SK-N-SH (cell line): ENCODE results near the gene FBXL7. TPM values are rescaled to one million over a fixed set of nuclear protein-coding genes. Genes with fewer than 3 reads are reported as not detected.
A peak's percentile ranks its signal among the peaks of the same experiment; 100 is the strongest.

Experiments
- CTCF ChIA-PET: fragments of 300-600, 350-600 bp; formaldehyde crosslinking; extraction: SDS; loops from one replicate; lab custom pipeline; 2021; lab: Yijun Ruan, JAX
- POLR2A ChIA-PET: fragments of 350-600 bp; sonication (Branson Sonifier 250); formaldehyde crosslinking; extraction: SDS; loops from one replicate; lab custom pipeline; 2020; ENCODE audit warnings: antibody characterized with exemption, inconsistent platforms; lab: Yijun Ruan, JAX
- DNase-seq: peaks from one replicate; pipeline ENCODE4 v3.0.0; 2012
- H2AFZ ChIP-seq: fragments of 200-600 bp; sonication (generic); 2 replicates; pipeline ENCODE4 v1.8.1; 2016; ENCODE audit warnings: antibody characterized with exemption, mild to moderate bottlenecking, low read depth
- H3F3A ChIP-seq: fragments of 200-600 bp; sonication (generic); replicated peaks from 2 replicates; pipeline ENCODE3; 2016; ENCODE audit warnings: antibody characterized with exemption, mild to moderate bottlenecking; ENCODE audit not compliant: insufficient read depth
- H3K27ac ChIP-seq, 2 experiments: fragments of 200-500 bp in 1 of 2; fragments of 200-600 bp in 1 of 2; sonication (Bioruptor generic) in 1 of 2; sonication (generic), shearing (Covaris generic) in 1 of 2; 2 replicates each; pipeline versions ENCODE4 v1.5.1 to v1.6.1; 2014 to 2016; ENCODE audit warnings: low read depth in 2 of 2, inconsistent platforms in 1 of 2, low read length in 1 of 2, mild to moderate bottlenecking in 1 of 2, mixed read lengths in 1 of 2
- H3K27me3 ChIP-seq: fragments of 200-600 bp; sonication (generic), shearing (Covaris generic); 2 replicates; pipeline ENCODE4 v1.6.1; 2016; ENCODE audit warnings: mixed run types; ENCODE audit not compliant: insufficient read depth
- H3K36me3 ChIP-seq, 2 experiments: fragments of 200-500 bp in 1 of 2; fragments of 200-600 bp in 1 of 2; sonication (Bioruptor generic) in 1 of 2; sonication (generic) in 1 of 2; replicated peaks in 1 of 2; 2 replicates each; pipeline versions ENCODE3 to v1.5.1; 2014 to 2016; ENCODE audit warnings: low read length in 1 of 2, mild to moderate bottlenecking in 1 of 2; ENCODE audit not compliant: insufficient read depth in 2 of 2, control insufficient read depth in 1 of 2
- H3K4me1 ChIP-seq, 2 experiments: fragments of 200-500 bp in 1 of 2; fragments of 200-600 bp in 1 of 2; sonication (Bioruptor generic) in 1 of 2; sonication (generic), shearing (Covaris generic) in 1 of 2; 2 replicates each; pipeline versions ENCODE4 v1.5.1 to v1.6.1; 2014 to 2016; ENCODE audit warnings: low read depth in 1 of 2, low read length in 1 of 2, mixed run types in 1 of 2; ENCODE audit not compliant: insufficient read depth in 2 of 2, control insufficient read depth in 1 of 2
- H3K4me2 ChIP-seq: fragments of 200-600 bp; sonication (generic), shearing (Covaris generic); 2 replicates; pipeline ENCODE4 v1.6.1; 2017; ENCODE audit warnings: mixed run types
- H3K4me3 ChIP-seq, 2 experiments: fragments of 200-500 bp in 1 of 2; fragments of 200-600 bp in 1 of 2; sonication (Bioruptor generic) in 1 of 2; sonication (generic), shearing (Covaris generic) in 1 of 2; 2 replicates each; pipeline versions ENCODE4 v1.5.1 to v1.8.1; 2014 to 2016; ENCODE audit warnings: low read depth in 2 of 2, inconsistent platforms in 1 of 2, low read length in 1 of 2, mild to moderate bottlenecking in 1 of 2, mixed read lengths in 1 of 2, moderate library complexity in 1 of 2
- H3K79me2 ChIP-seq: fragments of 200-600 bp; sonication (generic); 2 replicates; pipeline ENCODE4 v1.8.1; 2017; ENCODE audit warnings: mild to moderate bottlenecking; ENCODE audit not compliant: insufficient read depth
- H3K9ac ChIP-seq: fragments of 200-600 bp; sonication (generic); 2 replicates; pipeline ENCODE4 v1.6.1; 2017; ENCODE audit warnings: mixed run types
- H3K9me2 ChIP-seq: fragments of 200-600 bp; sonication (generic); 2 replicates; pipeline ENCODE4 v1.6.1; 2017; ENCODE audit warnings: mixed run types
- H3K9me3 ChIP-seq: fragments of 200-600 bp; sonication (generic); 2 replicates; pipeline ENCODE4 v1.6.1; 2017; ENCODE audit warnings: mixed run types, mild to moderate bottlenecking, moderate library complexity
- H4K20me1 ChIP-seq: fragments of 200-600 bp; sonication (generic); 2 replicates; pipeline ENCODE4 v1.6.1; 2017; ENCODE audit warnings: mild to moderate bottlenecking, mixed run types; ENCODE audit not compliant: insufficient read depth
- CHD2 ChIP-seq: fragments of 150-350 bp; IDR thresholded peaks from 2 replicates; pipeline ENCODE4 v1.6.1; 2018; ENCODE audit warnings: low read length; ENCODE audit not compliant: partially characterized antibody
- ELF1 ChIP-seq: IDR thresholded peaks from 2 replicates; pipeline ENCODE4 v1.4.0; 2012
- EP300 ChIP-seq, 2 experiments: IDR thresholded peaks; 2 replicates each; pipeline versions ENCODE4 v1.4.0 to v1.6.1; 2012; ENCODE audit warnings: borderline replicate concordance in 1 of 2, low read depth in 1 of 2, low read length in 1 of 2
- FOSL2 ChIP-seq: IDR thresholded peaks from 2 replicates; pipeline ENCODE4 v1.4.0; 2012; ENCODE audit warnings: low read depth, mild to moderate bottlenecking, moderate library complexity, borderline replicate concordance
- FOXJ3 ChIP-seq: sonication (generic); formaldehyde crosslinking; IDR thresholded peaks from 2 replicates; pipeline ENCODE4 v1.5.1; 2020; ENCODE audit warnings: mild to moderate bottlenecking, missing genetic modification reagents
- FOXM1 ChIP-seq: IDR thresholded peaks from 2 replicates; pipeline ENCODE4 v1.4.0; 2012; ENCODE audit warnings: low read depth, mild to moderate bottlenecking
- GATA2 ChIP-seq: sonication (generic); formaldehyde crosslinking; IDR thresholded peaks from 2 replicates; pipeline ENCODE4 v1.5.0; 2020; ENCODE audit warnings: mild to moderate bottlenecking, missing genetic modification reagents
- JUND ChIP-seq: IDR thresholded peaks from 2 replicates; pipeline ENCODE4 v1.4.0; 2012
- MAX ChIP-seq: IDR thresholded peaks from 2 replicates; pipeline ENCODE4 v1.4.0; 2012; ENCODE audit warnings: low read depth
- MEF2A ChIP-seq: IDR thresholded peaks from 2 replicates; pipeline ENCODE4 v1.4.0; 2012; ENCODE audit warnings: low read depth, borderline replicate concordance
- NFIC ChIP-seq: IDR thresholded peaks from 2 replicates; pipeline ENCODE4 v1.4.0; 2012; ENCODE audit warnings: borderline replicate concordance
- NRF1 ChIP-seq: IDR thresholded peaks from 2 replicates; pipeline ENCODE4 v1.6.1; 2012; ENCODE audit warnings: low read depth, mild to moderate bottlenecking, low read length
- POLR2AphosphoS5 ChIP-seq: IDR thresholded peaks from 2 replicates; pipeline ENCODE4 v1.6.1; 2012; ENCODE audit warnings: low read depth, low read length
- RAD21 ChIP-seq: IDR thresholded peaks from 2 replicates; pipeline ENCODE4 v1.6.1; 2012; ENCODE audit warnings: mild to moderate bottlenecking, low read length
- RFX5 ChIP-seq: IDR thresholded peaks from 2 replicates; pipeline ENCODE4 v1.6.1; 2012; ENCODE audit warnings: mild to moderate bottlenecking, improper control_type of control experiment, low read length
- SMC3 ChIP-seq: IDR thresholded peaks from 2 replicates; pipeline ENCODE4 v1.6.1; 2012; ENCODE audit warnings: low read depth, low read length, improper control_type of control experiment
- TAF1 ChIP-seq: IDR thresholded peaks from 2 replicates; pipeline ENCODE4 v1.6.1; 2012; ENCODE audit warnings: low read depth, mild to moderate bottlenecking, low read length, moderate library complexity, borderline replicate concordance
- TCF12 ChIP-seq: IDR thresholded peaks from 2 replicates; pipeline ENCODE4 v1.4.0; 2012
- TEAD4 ChIP-seq: IDR thresholded peaks from 2 replicates; pipeline ENCODE4 v1.4.0; 2012; ENCODE audit warnings: mild to moderate bottlenecking, borderline replicate concordance; ENCODE audit not compliant: insufficient read depth
- USF1 ChIP-seq: IDR thresholded peaks from 2 replicates; pipeline ENCODE4 v1.4.0; 2012; ENCODE audit warnings: low read depth, borderline replicate concordance
- USF2 ChIP-seq: fragments of 150-350 bp; IDR thresholded peaks from 2 replicates; pipeline ENCODE4 v1.6.1; 2017; ENCODE audit warnings: antibody characterized with exemption, low read length, low read depth, borderline replicate concordance
- YY1 ChIP-seq: IDR thresholded peaks from 2 replicates; pipeline ENCODE4 v1.4.0; 2012; ENCODE audit warnings: low read depth, mild to moderate bottlenecking
- ZBTB33 ChIP-seq: IDR thresholded peaks from 2 replicates; pipeline ENCODE4 v1.4.0; 2012; ENCODE audit warnings: low read depth, borderline replicate concordance
- WGBS: methylation state at CpG from one replicate; pipeline ENCODE4 v1.1.6; 2017; ENCODE audit warnings: low lambda C conversion rate; 5-methylcytosine and 5-hydroxymethylcytosine counted together
- polyA plus RNA-seq, 3 experiments: library from polyadenylated mRNA; depleted of rRNA; stranded (reverse); fragments of >200 nt; gene quantifications; 2 replicates each; pipeline ENCODE4 v1.2.3, GENCODE V29; 2012
- TF ChIP-seq, protein P1 (sequence below): IDR thresholded peaks from 2 replicates; pipeline ENCODE4 v1.6.1; 2012; ENCODE audit warnings: mild to moderate bottlenecking, low read depth, low read length, moderate library complexity
- TF ChIP-seq, protein P2 (sequence below): fragments of 150-350 bp; IDR thresholded peaks from 2 replicates; pipeline ENCODE4 v1.6.1; 2016; ENCODE audit warnings: mild to moderate bottlenecking, low read depth, low read length

The FBXL7 gene
- polyA plus RNA-seq, 1 of the 3 experiments (the other 2 are of a cell fraction), result 7.0 TPM

GRCh38 chr5:15959370-15960164 is 459.6 kb downstream of the FBXL7 start:
- Histone ChIP-seq H3K9me2 (no peaks in the 10 kb centered on the region), H4K20me1 (no peaks in the 10 kb centered on the region), H3K9me3 (no peaks in the 10 kb centered on the region), H3K4me2 (no peak overlapping the region), H3K4me1 (peaks cover 0 to 33% of the 10 kb centered on the region in 2 experiments; a peak in 2 of 4 replicates), H3K9ac (no peak overlapping the region), H3K36me3 (no peaks in the 10 kb centered on the region), H3K27ac (peak overlapping the region in 1 of 2 experiments; percentile 100; a peak in 2 of 4 replicates), H3F3A (peaks cover 4% of the 10 kb centered on the region), H3K79me2 (no peaks in the 10 kb centered on the region), H2AFZ (no peak overlapping the region), H3K27me3 (no peaks in the 10 kb centered on the region), H3K4me3 (no peak overlapping the region)
- ChIA-PET POLR2A (interaction anchor here (1.3 kb wide), 1 partner anchor 459 kb away, joined by 3 read pairs; the partner anchor contains the start of gene FBXL7), CTCF (interaction anchor here (0.9 to 1.9 kb wide), 6 partner anchors 14 to 854 kb away, joined by 3 to 5 read pairs (median 3); no protein-coding TSS in a partner anchor)
- DNase-seq, result peak; percentile 72
- WGBS, result 43% methylated on average over 7 of the region's 7 CpGs
- TF ChIP-seq, protein P1, sequence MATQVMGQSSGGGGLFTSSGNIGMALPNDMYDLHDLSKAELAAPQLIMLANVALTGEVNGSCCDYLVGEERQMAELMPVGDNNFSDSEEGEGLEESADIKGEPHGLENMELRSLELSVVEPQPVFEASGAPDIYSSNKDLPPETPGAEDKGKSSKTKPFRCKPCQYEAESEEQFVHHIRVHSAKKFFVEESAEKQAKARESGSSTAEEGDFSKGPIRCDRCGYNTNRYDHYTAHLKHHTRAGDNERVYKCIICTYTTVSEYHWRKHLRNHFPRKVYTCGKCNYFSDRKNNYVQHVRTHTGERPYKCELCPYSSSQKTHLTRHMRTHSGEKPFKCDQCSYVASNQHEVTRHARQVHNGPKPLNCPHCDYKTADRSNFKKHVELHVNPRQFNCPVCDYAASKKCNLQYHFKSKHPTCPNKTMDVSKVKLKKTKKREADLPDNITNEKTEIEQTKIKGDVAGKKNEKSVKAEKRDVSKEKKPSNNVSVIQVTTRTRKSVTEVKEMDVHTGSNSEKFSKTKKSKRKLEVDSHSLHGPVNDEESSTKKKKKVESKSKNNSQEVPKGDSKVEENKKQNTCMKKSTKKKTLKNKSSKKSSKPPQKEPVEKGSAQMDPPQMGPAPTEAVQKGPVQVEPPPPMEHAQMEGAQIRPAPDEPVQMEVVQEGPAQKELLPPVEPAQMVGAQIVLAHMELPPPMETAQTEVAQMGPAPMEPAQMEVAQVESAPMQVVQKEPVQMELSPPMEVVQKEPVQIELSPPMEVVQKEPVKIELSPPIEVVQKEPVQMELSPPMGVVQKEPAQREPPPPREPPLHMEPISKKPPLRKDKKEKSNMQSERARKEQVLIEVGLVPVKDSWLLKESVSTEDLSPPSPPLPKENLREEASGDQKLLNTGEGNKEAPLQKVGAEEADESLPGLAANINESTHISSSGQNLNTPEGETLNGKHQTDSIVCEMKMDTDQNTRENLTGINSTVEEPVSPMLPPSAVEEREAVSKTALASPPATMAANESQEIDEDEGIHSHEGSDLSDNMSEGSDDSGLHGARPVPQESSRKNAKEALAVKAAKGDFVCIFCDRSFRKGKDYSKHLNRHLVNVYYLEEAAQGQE, result no peak
- TF ChIP-seq ZBTB33 (no peak), TEAD4 (peak; percentile 44; the same call in 1 of the 2 replicates), FOXM1 (peak; percentile 33; the same call in 1 of the 2 replicates), GATA2 (CRISPR knock-in tag) (peak; percentile 88), USF2 (no peak), EP300 (IDR thresholded peaks at IDR 0.05; ENCODE audit: borderline replicate concordance in 1 of 2, low read depth in 1 of 2, low read length in 1 of 2) (peak in 1 of 2 experiments; percentile 99; a peak in 2 of 4 replicates), TAF1 (no peak), FOXJ3 (CRISPR knock-in tag) (peak; percentile 98), RAD21 (peak; percentile 43), NFIC (no peak), TCF12 (peak; percentile 87), FOSL2 (no peak), CHD2 (peak; percentile 93), YY1 (no peak), MEF2A (no peak), SMC3 (peak; percentile 7; the same call in 1 of the 2 replicates), RFX5 (no peak), ELF1 (no peak), JUND (no peak), MAX (no peak), NRF1 (no peak), USF1 (no peak), POLR2AphosphoS5 (peak; percentile 73)
- TF ChIP-seq, protein P2, sequence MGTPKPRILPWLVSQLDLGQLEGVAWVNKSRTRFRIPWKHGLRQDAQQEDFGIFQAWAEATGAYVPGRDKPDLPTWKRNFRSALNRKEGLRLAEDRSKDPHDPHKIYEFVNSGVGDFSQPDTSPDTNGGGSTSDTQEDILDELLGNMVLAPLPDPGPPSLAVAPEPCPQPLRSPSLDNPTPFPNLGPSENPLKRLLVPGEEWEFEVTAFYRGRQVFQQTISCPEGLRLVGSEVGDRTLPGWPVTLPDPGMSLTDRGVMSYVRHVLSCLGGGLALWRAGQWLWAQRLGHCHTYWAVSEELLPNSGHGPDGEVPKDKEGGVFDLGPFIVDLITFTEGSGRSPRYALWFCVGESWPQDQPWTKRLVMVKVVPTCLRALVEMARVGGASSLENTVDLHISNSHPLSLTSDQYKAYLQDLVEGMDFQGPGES, result no peak
